Transverse colon (tissue), 4 donors: ENCODE results near the gene SPG7. TPM values are rescaled to one million over a fixed set of nuclear protein-coding genes. Genes with fewer than 3 reads are reported as not detected.

Experiments
- DNase-seq: peaks from one replicate; pipeline ENCODE4 v3.0.0-alpha.2; 2019
- H3K27ac ChIP-seq, 4 donors: fragments of 200-600 bp; sonication (generic); 2 replicates each; pipeline ENCODE4 v1.5.1; 2016 to 2018; ENCODE audit warnings: inconsistent platforms in 4 of 4
- H3K27me3 ChIP-seq: fragments of 200-600 bp; sonication (generic); 2 replicates; pipeline ENCODE4 v1.5.1; 2017; ENCODE audit warnings: inconsistent platforms
- H3K36me3 ChIP-seq, 4 donors: fragments of 200-600 bp; sonication (generic); 2 replicates each; pipeline ENCODE4 v1.5.1; 2017 to 2019; ENCODE audit warnings: inconsistent platforms in 4 of 4
- H3K4me1 ChIP-seq, 4 donors: fragments of 200-600 bp; sonication (generic); 2 replicates each; pipeline ENCODE4 v1.5.1; 2017 to 2020; ENCODE audit warnings: inconsistent platforms in 4 of 4
- H3K4me3 ChIP-seq, 4 donors: fragments of 200-600 bp; sonication (generic); 1 replicate in 1 of 4; 2 replicates in 3 of 4; pipeline versions ENCODE4 v1.5.1 to v1.6.1; 2017 to 2019; ENCODE audit warnings: inconsistent platforms in 4 of 4
- H3K9me3 ChIP-seq, 2 donors: fragments of 200-600 bp; sonication (generic); 2 replicates each; pipeline ENCODE4 v1.5.1; 2017 to 2019; ENCODE audit warnings: inconsistent platforms in 2 of 2
- CTCF ChIP-seq, 5 experiments: fragments of 200-600 bp in 3 of 5; fragments of 450-650 bp in 2 of 5; sonication (generic) in 3 of 5; IDR thresholded peaks; 1 replicate in 2 of 5; 2 replicates in 3 of 5; pipeline ENCODE4 v1.5.1; 2016 to 2017; ENCODE audit warnings: antibody characterized with exemption in 5 of 5, inconsistent platforms in 3 of 5, mild to moderate bottlenecking in 2 of 5, moderate library complexity in 1 of 5
- EP300 ChIP-seq: sonication (generic); formaldehyde crosslinking; IDR thresholded peaks from one replicate; pipeline ENCODE4 v1.6.1; 2017; ENCODE audit warnings: antibody characterized with exemption, low read depth
- POLR2A ChIP-seq: fragments of 450-650 bp; IDR thresholded peaks from one replicate; pipeline ENCODE4 v1.6.1; 2016; ENCODE audit warnings: antibody characterized with exemption, mild to moderate bottlenecking, moderate library complexity
- POLR2AphosphoS5 ChIP-seq, 3 donors: sonication (generic); formaldehyde crosslinking; IDR thresholded peaks; one replicate each; pipeline ENCODE4 v1.6.1; 2016; ENCODE audit warnings: antibody characterized with exemption in 3 of 3
- WGBS, 2 donors: methylation state at CpG; one replicate each; pipeline ENCODE4 v1.1.5; 2018; ENCODE audit warnings: low coverage in 1 of 2; 5-methylcytosine and 5-hydroxymethylcytosine counted together
- in situ Hi-C, 4 donors: fragments of 200-750 bp; cut with MboI; loops; one replicate each; pipeline versions ENCODE4 v1.15.0 to v1.15.1; 2017; ENCODE audit warnings: low sequenced_read_pairs in 3 of 4, low pct_ligation_motif_present in 1 of 4, low pct_unique_long_range_greater_than_20kb in 1 of 4
- intact Hi-C: fragments of 100-400 bp; cut with DNase I; formaldehyde crosslinking; loops from one replicate; pipeline ENCODE4 v1.15.1; 2023; ENCODE audit warnings: low total_unique reads
- total RNA-seq, 4 donors: library from RNA; depleted of rRNA; stranded (reverse); fragments of >200 nt; gene quantifications; one replicate each; pipeline ENCODE4 v1.1.0, GENCODE V29; 2016

Gene SPG7
- total RNA-seq, 4 donors from 2014 or later: 168 to 408 (median 285) TPM

GRCh38 chr16:89583197-89583894 lies 75.1 kb downstream of the SPG7 start:
- intact Hi-C loops: no loop called here
- Histone ChIP-seq H3K27me3 (no peaks in the 10 kb centered on the region), H3K36me3 (no peaks in the 10 kb centered on the region), H3K27ac (no peak overlapping the region), H3K4me3 (no peak overlapping the region), H3K4me1 (peaks cover 0 to 13% (median 8%) of the 10 kb centered on the region in 4 donors), H3K9me3 (no peaks in the 10 kb centered on the region)
- WGBS, 2 donors: 88% methylated on average over 36 of the region's 36 CpGs; no CpG with 5 or more reads in 1 of the 2 donors
- no peak for TF ChIP-seq CTCF (IDR thresholded peaks at IDR 0.05)
- TF ChIP-seq EP300: no peak
- no peak for TF ChIP-seq POLR2AphosphoS5 (IDR thresholded peaks at IDR 0.05)
- no peak for TF ChIP-seq POLR2A
- no peak for DNase-seq
- in situ Hi-C loops: no loop called here

GRCh38 chr16:89583895-89584644 lies 75.9 kb downstream of the SPG7 start:
- intact Hi-C loops: no loop called here
- no peak overlapping the region for H3K27ac ChIP-seq
- H3K9me3 ChIP-seq: no peaks in the 10 kb centered on the region
- DNase-seq: no peak
- TF ChIP-seq EP300 (no peak), POLR2AphosphoS5 (IDR thresholded peaks at IDR 0.05) (no peak), CTCF (IDR thresholded peaks at IDR 0.05) (no peak), POLR2A (no peak)
- H3K4me1 ChIP-seq: peaks cover 0 to 13% (median 8%) of the 10 kb centered on the region in 4 donors
- WGBS, 2 donors: 94% methylated on average over 29 of the region's 49 CpGs; no CpG with 5 or more reads in 1 of the 2 donors
- no peaks in the 10 kb centered on the region for H3K27me3 ChIP-seq
- no peaks in the 10 kb centered on the region for H3K36me3 ChIP-seq
- in situ Hi-C loops: no loop called here
- H3K4me3 ChIP-seq: no peak overlapping the region

GRCh38 chr16:89584768-89585549 lies 76.8 kb downstream of the SPG7 start:
- no peak overlapping the region for H3K4me3 ChIP-seq
- H3K36me3 ChIP-seq: no peaks in the 10 kb centered on the region
- in situ Hi-C loops: no loop called here
- intact Hi-C loops: no loop called here
- TF ChIP-seq EP300 (no peak), POLR2AphosphoS5 (IDR thresholded peaks at IDR 0.05) (no peak), CTCF (IDR thresholded peaks at IDR 0.05) (no peak), POLR2A (no peak)
- DNase-seq: no peak
- H3K27ac ChIP-seq: no peak overlapping the region
- no peaks in the 10 kb centered on the region for H3K9me3 ChIP-seq
- 51 to 71% methylated on average over 12 to 23 of the region's 25 CpGs for WGBS, 2 donors
- no peaks in the 10 kb centered on the region for H3K27me3 ChIP-seq
- peaks cover 0 to 13% (median 8%) of the 10 kb centered on the region in 4 donors for H3K4me1 ChIP-seq

GRCh38 chr16:89586218-89586617 lies 78.0 kb downstream of the SPG7 start:
- no peak for TF ChIP-seq POLR2A
- no peak for TF ChIP-seq POLR2AphosphoS5 (IDR thresholded peaks at IDR 0.05)
- no peak for TF ChIP-seq EP300
- no peak for TF ChIP-seq CTCF (IDR thresholded peaks at IDR 0.05)
- no peaks in the 10 kb centered on the region for H3K36me3 ChIP-seq
- in situ Hi-C loops: no loop called here
- H3K27ac ChIP-seq: no peak overlapping the region
- WGBS, 2 donors: 81% methylated on average over 7 of the region's 7 CpGs; no CpG with 5 or more reads in 1 of the 2 donors
- intact Hi-C loops: no loop called here
- peaks cover 0 to 13% (median 8%) of the 10 kb centered on the region in 4 donors for H3K4me1 ChIP-seq
- no peak overlapping the region for H3K4me3 ChIP-seq
- H3K27me3 ChIP-seq: no peaks in the 10 kb centered on the region
- H3K9me3 ChIP-seq: no peaks in the 10 kb centered on the region
- DNase-seq: no peak
